H9 (cell line): ENCODE measurements around the gene WDHD1. TPM values are rescaled to one million over a fixed set of nuclear protein-coding genes. Genes with fewer than 3 reads are reported as not detected.
"Not testable (repeated sequence)": the region's sequence is repeated elsewhere in the genome, so short reads cannot be mapped to it uniquely, and the experiment has no call there.

Experiments used
- DNase-seq: peaks from one replicate; pipeline ENCODE4 v3.0.0-alpha.2; 2017
- H2AFZ ChIP-seq: one replicate; pipeline ENCODE4 v1.6.1; 2013; ENCODE audit warnings: mild to moderate bottlenecking, low read length, control low read depth, moderate library complexity
- H2AK5ac ChIP-seq: 2 replicates; pipeline ENCODE4 v1.6.1; 2013; ENCODE audit warnings: low read length, control low read depth, mixed read lengths; ENCODE audit not compliant: insufficient read length
- H2BK120ac ChIP-seq: one replicate; pipeline ENCODE4 v1.6.1; 2013; ENCODE audit warnings: low read depth, mild to moderate bottlenecking, low read length, control low read depth, inconsistent platforms; ENCODE audit not compliant: poor library complexity, severe bottlenecking
- H2BK12ac ChIP-seq: 2 replicates; pipeline ENCODE4 v1.6.1; 2013; ENCODE audit warnings: low read length, control low read depth, mixed read lengths, low read depth; ENCODE audit not compliant: insufficient read length
- H2BK15ac ChIP-seq: 2 replicates; pipeline ENCODE4 v1.6.1; 2013; ENCODE audit warnings: low read depth, low read length, control low read depth
- H2BK20ac ChIP-seq: one replicate; pipeline ENCODE4 v1.6.1; 2013; ENCODE audit warnings: low read depth, mild to moderate bottlenecking, low read length, control low read depth, inconsistent platforms; ENCODE audit not compliant: poor library complexity, severe bottlenecking
- H2BK5ac ChIP-seq: 2 replicates; pipeline ENCODE4 v1.6.1; 2013; ENCODE audit warnings: low read length, control low read depth, mixed read lengths; ENCODE audit not compliant: insufficient read length
- H3K14ac ChIP-seq: 2 replicates; pipeline ENCODE4 v1.6.1; 2013; ENCODE audit warnings: low read length, control low read depth; ENCODE audit not compliant: insufficient read depth
- H3K18ac ChIP-seq: 2 replicates; pipeline ENCODE4 v1.6.1; 2013; ENCODE audit warnings: low read depth, mild to moderate bottlenecking, mixed read lengths, low read length, control low read depth; ENCODE audit not compliant: insufficient read length
- H3K23ac ChIP-seq: 2 replicates; pipeline ENCODE4 v1.6.1; 2013; ENCODE audit warnings: low read length, control low read depth, mixed read lengths, low read depth; ENCODE audit not compliant: insufficient read length
- H3K23me2 ChIP-seq: 2 replicates; pipeline ENCODE4 v1.6.1; 2013; ENCODE audit warnings: low read depth, mild to moderate bottlenecking, mixed read lengths, low read length, control low read depth; ENCODE audit not compliant: insufficient read length, poor library complexity, severe bottlenecking
- H3K27ac ChIP-seq: 2 replicates; pipeline ENCODE4 v1.5.1; 2013; ENCODE audit warnings: low read length, control low read depth, mixed read lengths, low read depth; ENCODE audit not compliant: insufficient read length
- H3K27me3 ChIP-seq: 2 replicates; pipeline ENCODE4 v1.6.1; 2013; ENCODE audit warnings: low read length, control low read depth, inconsistent platforms; ENCODE audit not compliant: insufficient read depth
- H3K4ac ChIP-seq: 2 replicates; pipeline ENCODE4 v1.6.1; 2013; ENCODE audit warnings: low read depth, mild to moderate bottlenecking, control low read depth, inconsistent platforms, low read length, moderate library complexity
- H3K4me1 ChIP-seq: 2 replicates; pipeline ENCODE4 v1.6.1; 2013; ENCODE audit warnings: low read length, control low read depth, inconsistent platforms; ENCODE audit not compliant: insufficient read depth
- H3K4me2 ChIP-seq: 2 replicates; pipeline ENCODE4 v1.6.1; 2013; ENCODE audit warnings: low read length, control low read depth, mixed read lengths; ENCODE audit not compliant: insufficient read length, insufficient read depth
- H3K56ac ChIP-seq: 2 replicates; pipeline ENCODE4 v1.6.1; 2013; ENCODE audit warnings: low read depth, mild to moderate bottlenecking, mixed read lengths, low read length, control low read depth; ENCODE audit not compliant: insufficient read length
- H3K79me1 ChIP-seq: 2 replicates; pipeline ENCODE4 v1.6.1; 2013; ENCODE audit warnings: low read depth, mild to moderate bottlenecking, moderate library complexity, low read length, control low read depth, inconsistent platforms; ENCODE audit not compliant: insufficient read depth, poor library complexity, severe bottlenecking
- H3K79me2 ChIP-seq: 2 replicates; pipeline ENCODE4 v1.6.1; 2013; ENCODE audit warnings: low read length, control low read depth, inconsistent platforms; ENCODE audit not compliant: insufficient read depth
- H3K9ac ChIP-seq: 2 replicates; pipeline ENCODE4 v1.6.1; 2013; ENCODE audit warnings: low read length, control low read depth, mixed read lengths; ENCODE audit not compliant: insufficient read length; ENCODE audit errors: extremely low read depth
- H3K9me3 ChIP-seq: one replicate; pipeline ENCODE4 v1.6.1; 2013; ENCODE audit warnings: low read depth, low read length, inconsistent platforms; ENCODE audit not compliant: control insufficient read depth
- H3T11ph ChIP-seq: one replicate; pipeline ENCODE4 v1.6.1; 2013; ENCODE audit warnings: mild to moderate bottlenecking, low read length, control low read depth, inconsistent platforms
- H4K20me1 ChIP-seq: one replicate; pipeline ENCODE4 v1.6.1; 2013; ENCODE audit not compliant: control insufficient read depth, insufficient read length, insufficient read depth
- H4K5ac ChIP-seq: 2 replicates; pipeline ENCODE4 v1.6.1; 2013; ENCODE audit warnings: low read depth, mild to moderate bottlenecking, mixed read lengths, low read length, control low read depth; ENCODE audit not compliant: insufficient read length
- H4K8ac ChIP-seq: replicated peaks from 2 replicates; pipeline ENCODE4 v1.6.1; 2013; ENCODE audit warnings: low read length, control low read depth, mixed read lengths, low read depth; ENCODE audit not compliant: insufficient read length
- H4K91ac ChIP-seq: 2 replicates; pipeline ENCODE4 v1.6.1; 2013; ENCODE audit warnings: low read depth, mild to moderate bottlenecking, moderate library complexity, mixed read lengths, low read length, control low read depth; ENCODE audit not compliant: insufficient read length
- H3K27ac Mint-ChIP-seq, 3 experiments: 2 replicates in 2 of 3; 3 replicates in 1 of 3; pipeline ENCODE4 v1.8.0; 2020 to 2021; ENCODE audit warnings: mixed read lengths in 3 of 3, mild to moderate bottlenecking in 1 of 3, moderate library complexity in 1 of 3
- H3K27me3 Mint-ChIP-seq: 2 replicates; pipeline ENCODE4 v1.8.0; 2021; ENCODE audit warnings: low read depth, mild to moderate bottlenecking, moderate library complexity, mixed read lengths
- H3K36me3 Mint-ChIP-seq, 3 experiments: 2 replicates in 2 of 3; 3 replicates in 1 of 3; pipeline ENCODE4 v1.8.0; 2020 to 2021; ENCODE audit warnings: low read depth in 3 of 3, mixed read lengths in 3 of 3; ENCODE audit not compliant: insufficient read depth in 1 of 3
- H3K4me1 Mint-ChIP-seq, 2 experiments: 2 replicates each; pipeline ENCODE4 v1.8.0; 2020; ENCODE audit warnings: mixed read lengths in 2 of 2
- H3K4me3 Mint-ChIP-seq, 2 experiments: 2 replicates in 1 of 2; 3 replicates in 1 of 2; pipeline ENCODE4 v1.8.0; 2020 to 2021; ENCODE audit warnings: mild to moderate bottlenecking in 2 of 2, mixed read lengths in 2 of 2, moderate library complexity in 1 of 2
- H3K9me3 Mint-ChIP-seq, 2 experiments: 2 replicates in 1 of 2; 3 replicates in 1 of 2; pipeline ENCODE4 v1.8.0; 2020; ENCODE audit warnings: mild to moderate bottlenecking in 2 of 2, mixed read lengths in 2 of 2, moderate library complexity in 1 of 2
- CTCF ChIP-seq: fragments of 200-600 bp; sonication (generic); conservative IDR thresholded peaks from 3 replicates; pipeline ENCODE4 v1.8.0; 2021; ENCODE audit warnings: antibody characterized with exemption, mild to moderate bottlenecking
- WGBS: extraction: QIAGEN DNeasy Blood & Tissue Kit; methylation state at CpG from one replicate; pipeline ENCODE4 v1.1.7; 2013; ENCODE audit warnings: missing lambda C conversion rate, low lambda C conversion rate, mixed read lengths; ENCODE audit not compliant: insufficient read length; ENCODE audit errors: extremely low coverage; 5-methylcytosine and 5-hydroxymethylcytosine counted together
- total RNA-seq: library from RNA; stranded (reverse); gene quantifications from 2 replicates; pipeline ENCODE4 v1.2.1, GENCODE V29; 2021

The WDHD1 gene
- total RNA-seq, 1 experiment from 2014 or later: 93.7 TPM

DNA sequence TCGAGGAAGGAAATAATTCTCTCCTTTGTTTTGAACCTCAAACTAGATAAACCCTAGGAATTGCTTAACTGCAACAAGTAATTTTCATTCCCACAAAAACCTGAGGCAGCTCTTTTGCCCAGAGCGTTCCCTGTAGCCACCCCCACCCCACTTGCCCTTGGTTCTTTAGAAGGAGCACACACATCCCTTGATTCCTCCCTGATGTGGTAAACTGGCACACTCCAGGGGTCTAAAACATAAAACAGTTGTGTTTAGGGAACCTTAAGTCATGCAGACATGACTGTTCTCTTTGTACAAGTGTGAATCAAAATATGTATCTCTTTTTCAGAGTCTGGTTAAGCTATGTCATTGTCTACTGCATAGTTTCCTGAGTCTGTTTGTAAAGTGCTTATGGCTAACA is 38.5 kb upstream of the WDHD1 start:
- Histone ChIP-seq H3K23ac (no peak overlapping the region), H3K27me3 (no peaks in the 10 kb centered on the region), H3T11ph (no peak overlapping the region), H4K8ac (no peak overlapping the region), H4K5ac (no peak overlapping the region), H3K4ac (no peak overlapping the region), H3K4me1 (no peaks in the 10 kb centered on the region), H2AFZ (no peak overlapping the region), H3K14ac (no peak overlapping the region), H3K9ac (no peak overlapping the region), H4K20me1 (no peaks in the 10 kb centered on the region), H3K79me1 (peaks cover 4% of the 10 kb centered on the region), H3K9me3 (no peaks in the 10 kb centered on the region), H3K56ac (no peak overlapping the region), H3K79me2 (no peaks in the 10 kb centered on the region), H3K18ac (no peak overlapping the region), H2AK5ac (no peak overlapping the region), H2BK120ac (no peak overlapping the region), H2BK15ac (no peak overlapping the region), H3K27ac (no peak overlapping the region), H2BK5ac (no peak overlapping the region), H3K4me2 (no peak overlapping the region), H4K91ac (no peak overlapping the region), H2BK12ac (no peak overlapping the region), H2BK20ac (no peak overlapping the region), H3K23me2 (no peaks in the 10 kb centered on the region)
- DNase-seq: no peak
- Mint-ChIP-seq H3K27ac (no peak overlapping the region), H3K36me3 (peaks cover 28 to 60% (median 60%) of the 10 kb centered on the region in 3 experiments; a peak in 6 of 7 replicates), H3K4me1 (no peaks in the 10 kb centered on the region), H3K4me3 (no peak overlapping the region), H3K9me3 (no peaks in the 10 kb centered on the region), H3K27me3 (no peaks in the 10 kb centered on the region)
- WGBS: no CpG with 5 or more reads among the region's 2 CpGs
- TF ChIP-seq CTCF: no peak

DNA sequence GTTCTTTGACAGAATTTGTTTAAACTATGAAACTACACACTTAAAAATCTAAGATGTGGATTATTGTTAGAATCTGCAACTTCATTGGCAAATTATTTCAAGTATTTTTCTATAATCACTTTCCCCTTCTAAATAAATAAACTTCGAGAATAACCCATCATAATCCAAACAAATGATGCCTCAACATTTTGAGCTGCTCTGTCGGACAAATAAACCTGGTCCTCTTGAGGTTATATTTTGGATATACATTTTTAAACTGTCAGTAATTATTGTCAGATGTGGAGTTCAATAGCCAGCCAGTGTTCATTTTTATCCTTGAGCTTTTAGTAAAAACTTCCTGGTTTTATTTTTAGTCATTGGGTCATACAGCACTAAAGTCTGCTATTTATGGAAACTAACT is 38.0 kb upstream of the WDHD1 start:
- Mint-ChIP-seq H3K36me3 (peaks cover 29 to 64% (median 63%) of the 10 kb centered on the region in 3 experiments; a peak in 6 of 7 replicates), H3K27ac (0 out of 7 replicates have a peak overlapping the region, but pooled peaks of 1 of the 3 experiments have one; percentile 55)
- H3K4me3 Mint-ChIP-seq, H3K14ac ChIP-seq, H4K8ac ChIP-seq, H3K56ac ChIP-seq, H2BK5ac ChIP-seq, H3K27ac ChIP-seq, H3K9me3 ChIP-seq, H3T11ph ChIP-seq, H2AK5ac ChIP-seq, H2AFZ ChIP-seq, H3K79me2 ChIP-seq, H2BK12ac ChIP-seq, H4K5ac ChIP-seq, DNase-seq, H2BK15ac ChIP-seq, H3K4ac ChIP-seq, H2BK120ac ChIP-seq, H4K91ac ChIP-seq, H3K4me1 Mint-ChIP-seq, H3K9ac ChIP-seq, H3K27me3 ChIP-seq, H3K27me3 Mint-ChIP-seq, H3K23ac ChIP-seq, H3K4me1 ChIP-seq, H3K23me2 ChIP-seq, H3K79me1 ChIP-seq, H3K18ac ChIP-seq, H3K9me3 Mint-ChIP-seq, H3K4me2 ChIP-seq, H4K20me1 ChIP-seq, H2BK20ac ChIP-seq: not testable (repeated sequence)
- WGBS: no CpG with 5 or more reads among the region's 2 CpGs
